IPS-NIHi7 (cell line): ENCODE data around the gene MAPT.
"Not testable (repeated sequence)": the region's sequence is repeated elsewhere in the genome, so short reads cannot be mapped to it uniquely, and the experiment has no call there.

Experiments
- DNase-seq: peaks from one replicate; pipeline ENCODE4 v3.0.0; 2012; ENCODE audit warnings: mixed read lengths; ENCODE audit errors: extremely low spot score

The MAPT gene

GRCh38 chr17:46009681-46010596 is 115.6 kb downstream of the MAPT start:
- no peak for DNase-seq

GRCh38 chr17:46010597-46011186 is 116.3 kb downstream of the MAPT start:
- peak; percentile 39 for DNase-seq

DNA sequence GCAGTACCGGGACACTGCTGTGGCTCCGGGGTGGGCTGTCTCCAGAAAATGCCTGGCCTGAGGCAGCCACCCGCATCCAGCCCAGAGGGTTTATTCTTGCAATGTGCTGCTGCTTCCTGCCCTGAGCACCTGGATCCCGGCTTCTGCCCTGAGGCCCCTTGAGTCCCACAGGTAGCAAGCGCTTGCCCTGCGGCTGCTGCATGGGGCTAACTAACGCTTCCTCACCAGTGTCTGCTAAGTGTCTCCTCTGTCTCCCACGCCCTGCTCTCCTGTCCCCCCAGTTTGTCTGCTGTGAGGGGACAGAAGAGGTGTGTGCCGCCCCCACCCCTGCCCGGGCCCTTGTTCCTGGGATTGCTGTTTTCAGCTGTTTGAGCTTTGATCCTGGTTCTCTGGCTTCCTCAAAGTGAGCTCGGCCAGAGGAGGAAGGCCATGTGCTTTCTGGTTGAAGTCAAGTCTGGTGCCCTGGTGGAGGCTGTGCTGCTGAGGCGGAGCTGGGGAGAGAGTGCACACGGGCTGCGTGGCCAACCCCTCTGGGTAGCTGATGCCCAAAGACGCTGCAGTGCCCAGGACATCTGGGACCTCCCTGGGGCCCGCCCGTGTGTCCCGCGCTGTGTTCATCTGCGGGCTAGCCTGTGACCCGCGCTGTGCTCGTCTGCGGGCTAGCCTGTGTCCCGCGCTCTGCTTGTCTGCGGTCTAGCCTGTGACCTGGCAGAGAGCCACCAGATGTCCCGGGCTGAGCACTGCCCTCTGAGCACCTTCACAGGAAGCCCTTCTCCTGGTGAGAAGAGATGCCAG is 117.6 kb downstream of the MAPT start:
- no peak for DNase-seq

- no peak for DNase-seq
Measured at GRCh38 chr17:46012506-46013079, 118.2 kb downstream of the MAPT start.

- no peak for DNase-seq
Measured at GRCh38 chr17:46013127-46013501, 118.8 kb downstream of the MAPT start.

GRCh38 chr17:46013502-46014165 is 119.3 kb downstream of the MAPT start:
- no peak for DNase-seq

DNA sequence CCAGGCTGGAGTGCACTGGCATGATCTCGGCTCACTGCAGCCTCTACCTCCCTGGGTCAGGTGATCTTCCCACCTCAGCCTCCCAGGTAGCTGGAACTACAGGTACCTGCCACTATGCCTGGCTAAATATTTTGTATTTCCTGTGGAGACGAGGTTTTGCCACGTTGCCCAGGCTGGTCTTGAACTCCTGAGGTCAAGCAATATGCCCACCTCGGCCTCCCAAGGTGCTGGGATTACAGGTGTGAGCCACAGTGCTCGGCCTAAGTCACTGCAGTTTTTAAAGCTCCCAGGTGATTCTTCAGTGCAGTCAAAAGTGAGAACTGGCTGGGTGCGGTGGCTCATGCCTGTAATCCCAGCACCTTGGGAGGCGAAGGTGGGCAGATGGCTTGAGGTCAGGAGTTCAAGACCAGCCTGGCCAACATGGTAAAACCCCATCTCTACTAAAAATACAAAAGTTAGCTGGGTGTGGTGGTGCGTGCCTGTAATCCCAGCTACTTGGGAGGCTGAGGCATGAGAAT is 125.1 kb downstream of the MAPT start:
- DNase-seq = not testable (repeated sequence)

GRCh38 chr17:46020023-46020761 is 125.8 kb downstream of the MAPT start:
- no peak for DNase-seq

- no peak for DNase-seq
Measured at GRCh38 chr17:46020998-46021397, 126.6 kb downstream of the MAPT start.

DNA sequence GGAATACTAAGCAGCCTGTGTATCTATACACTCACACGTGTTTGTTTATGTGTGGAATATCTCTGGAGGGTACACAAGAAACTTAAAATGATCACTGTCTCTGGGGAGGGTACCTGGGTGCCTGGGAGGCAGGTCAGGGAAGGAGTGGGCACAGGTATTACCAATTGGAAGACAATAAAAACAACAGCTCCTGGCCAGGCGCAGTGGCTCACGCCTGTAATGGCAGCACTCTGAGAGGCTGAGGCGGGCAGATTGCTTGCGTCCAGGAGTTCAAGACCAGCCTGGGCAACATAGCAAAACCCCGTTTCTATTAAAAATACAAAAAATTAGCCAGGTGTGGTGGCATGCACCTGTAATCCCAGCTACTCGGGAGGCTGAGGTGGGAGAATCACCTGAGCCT is 129.0 kb downstream of the MAPT start:
- DNase-seq = not testable (repeated sequence)

- DNase-seq = no peak
Measured at GRCh38 chr17:46023783-46024388, 129.5 kb downstream of the MAPT start.

DNA sequence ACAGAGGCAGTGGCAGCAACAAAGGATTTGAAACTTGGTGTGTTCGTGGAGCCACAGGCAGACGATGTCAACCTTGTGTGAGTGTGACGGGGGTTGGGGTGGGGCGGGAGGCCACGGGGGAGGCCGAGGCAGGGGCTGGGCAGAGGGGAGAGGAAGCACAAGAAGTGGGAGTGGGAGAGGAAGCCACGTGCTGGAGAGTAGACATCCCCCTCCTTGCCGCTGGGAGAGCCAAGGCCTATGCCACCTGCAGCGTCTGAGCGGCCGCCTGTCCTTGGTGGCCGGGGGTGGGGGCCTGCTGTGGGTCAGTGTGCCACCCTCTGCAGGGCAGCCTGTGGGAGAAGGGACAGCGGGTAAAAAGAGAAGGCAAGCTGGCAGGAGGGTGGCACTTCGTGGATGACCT is 130.2 kb downstream of the MAPT start:
- no peak for DNase-seq

DNA sequence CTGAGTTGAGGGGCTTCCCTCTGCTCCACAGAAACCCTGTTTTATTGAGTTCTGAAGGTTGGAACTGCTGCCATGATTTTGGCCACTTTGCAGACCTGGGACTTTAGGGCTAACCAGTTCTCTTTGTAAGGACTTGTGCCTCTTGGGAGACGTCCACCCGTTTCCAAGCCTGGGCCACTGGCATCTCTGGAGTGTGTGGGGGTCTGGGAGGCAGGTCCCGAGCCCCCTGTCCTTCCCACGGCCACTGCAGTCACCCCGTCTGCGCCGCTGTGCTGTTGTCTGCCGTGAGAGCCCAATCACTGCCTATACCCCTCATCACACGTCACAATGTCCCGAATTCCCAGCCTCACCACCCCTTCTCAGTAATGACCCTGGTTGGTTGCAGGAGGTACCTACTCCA is 130.7 kb downstream of the MAPT start:
- DNase-seq = no peak

DNA sequence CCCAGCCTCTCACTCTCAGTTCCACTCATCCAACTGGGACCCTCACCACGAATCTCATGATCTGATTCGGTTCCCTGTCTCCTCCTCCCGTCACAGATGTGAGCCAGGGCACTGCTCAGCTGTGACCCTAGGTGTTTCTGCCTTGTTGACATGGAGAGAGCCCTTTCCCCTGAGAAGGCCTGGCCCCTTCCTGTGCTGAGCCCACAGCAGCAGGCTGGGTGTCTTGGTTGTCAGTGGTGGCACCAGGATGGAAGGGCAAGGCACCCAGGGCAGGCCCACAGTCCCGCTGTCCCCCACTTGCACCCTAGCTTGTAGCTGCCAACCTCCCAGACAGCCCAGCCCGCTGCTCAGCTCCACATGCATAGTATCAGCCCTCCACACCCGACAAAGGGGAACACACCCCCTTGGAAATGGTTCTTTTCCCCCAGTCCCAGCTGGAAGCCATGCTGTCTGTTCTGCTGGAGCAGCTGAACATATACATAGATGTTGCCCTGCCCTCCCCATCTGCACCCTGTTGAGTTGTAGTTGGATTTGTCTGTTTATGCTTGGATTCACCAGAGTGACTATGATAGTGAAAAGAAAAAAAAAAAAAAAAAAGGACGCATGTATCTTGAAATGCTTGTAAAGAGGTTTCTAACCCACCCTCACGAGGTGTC is 131.3 kb downstream of the MAPT start:
- DNase-seq = no peak

GRCh38 chr17:46026166-46027047 is 132.1 kb downstream of the MAPT start:
- DNase-seq = peak; percentile 45

- no peak for DNase-seq
Measured at GRCh38 chr17:46027048-46027975, 133.0 kb downstream of the MAPT start.

- DNase-seq = no peak
Measured at GRCh38 chr17:46027976-46028325, 133.6 kb downstream of the MAPT start.

GRCh38 chr17:46028374-46028773 is 134.0 kb downstream of the MAPT start:
- DNase-seq = no peak
